K562 (cell line): ENCODE data around the gene CADPS2. TPM values are rescaled to one million over a fixed set of nuclear protein-coding genes. Genes with fewer than 3 reads are reported as not detected.

ENCODE experiments used
- ATAC-seq: fragments of 200-7000 bp; cut with Tn5 transposase; 3 replicates; pipeline ENCODE4 v1.9.1; 2020; ENCODE audit warnings: moderate library complexity
- BruUV-seq: library from RNA; stranded (reverse); fragments of 400-500 nt; replicated peaks from 2 replicates; lab custom pipeline; 2021; lab: Mats Ljungman, UMichigan
- CTCF ChIA-PET: fragments of 300-600 bp; formaldehyde crosslinking; extraction: SDS; loops from one replicate; lab custom pipeline; 2021; ENCODE audit warnings: low intra/inter-chr PET ratio; lab: Yijun Ruan, JAX
- POLR2A ChIA-PET: fragments of 300-600, 350-650 bp; sonication (Branson Sonifier 250); formaldehyde crosslinking; extraction: SDS; loops from one replicate; lab custom pipeline; 2021; ENCODE audit warnings: antibody characterized with exemption, inconsistent platforms; lab: Yijun Ruan, JAX
- DNase-seq, 4 experiments: peaks; one replicate each; pipeline versions ENCODE4 v3.0.0 to v3.0.0-alpha.2; 2011 to 2018; ENCODE audit warnings: low spot score in 3 of 4, mixed read lengths in 3 of 4; ENCODE audit errors: extremely low read depth in 1 of 4
- FAIRE-seq: peaks from 2 replicates; lab custom pipeline; 2011; peaks lifted over from hg19 to GRCh38; lab: Jason Lieb, UNC
- H2AFZ ChIP-seq: 2 replicates; pipeline ENCODE4 v1.6.0; 2011; ENCODE audit warnings: low read depth, low read length, control low read depth, inconsistent platforms
- H3K27ac ChIP-seq: fragments of 200-600 bp; 3 replicates; pipeline ENCODE4 v1.8.0; 2011; ENCODE audit warnings: low read depth, mild to moderate bottlenecking, control low read depth, inconsistent platforms, low read length, moderate library complexity, mixed read lengths; ENCODE audit errors: extremely low read depth
- H3K27me3 ChIP-seq, 2 experiments: fragments of 300-600 bp in 1 of 2; 2 replicates in 1 of 2; 3 replicates in 1 of 2; pipeline versions ENCODE4 v1.6.0 to v1.8.0; 2011; ENCODE audit warnings: inconsistent platforms in 2 of 2, low read length in 2 of 2, mild to moderate bottlenecking in 1 of 2, mixed read lengths in 1 of 2, moderate library complexity in 1 of 2; ENCODE audit not compliant: control insufficient read depth in 2 of 2, insufficient read depth in 2 of 2
- H3K36me3 ChIP-seq: fragments of 300-600 bp; 3 replicates; pipeline ENCODE4 v1.8.0; 2011; ENCODE audit warnings: mild to moderate bottlenecking, low read length, inconsistent platforms; ENCODE audit not compliant: control insufficient read depth, insufficient read depth
- H3K4me1 ChIP-seq, 2 experiments: fragments of 200-600 bp in 1 of 2; replicated peaks in 1 of 2; 2 replicates in 1 of 2; 3 replicates in 1 of 2; pipeline versions ENCODE4 v1.5.1 to v1.8.0; 2011; ENCODE audit warnings: inconsistent platforms in 2 of 2, low read length in 2 of 2, mild to moderate bottlenecking in 1 of 2, mixed read lengths in 1 of 2, moderate library complexity in 1 of 2; ENCODE audit not compliant: control insufficient read depth in 2 of 2, insufficient read depth in 2 of 2
- H3K4me2 ChIP-seq: 2 replicates; pipeline ENCODE4 v1.6.1; 2011; ENCODE audit warnings: low read length, control low read depth, inconsistent platforms, mixed read lengths; ENCODE audit not compliant: insufficient read depth
- H3K4me3 ChIP-seq: fragments of 200-600 bp; sonication (generic), shearing (Covaris generic); 2 replicates; pipeline ENCODE4 v1.5.1; 2016; ENCODE audit warnings: control low read depth, inconsistent platforms
- H3K79me2 ChIP-seq: fragments of 200-600 bp; 3 replicates; pipeline ENCODE4 v1.8.0; 2011; ENCODE audit warnings: low read length, inconsistent platforms; ENCODE audit not compliant: control insufficient read depth, insufficient read depth
- H3K9ac ChIP-seq, 2 experiments: 2 replicates each; pipeline versions ENCODE4 v1.6.0 to v1.6.1; 2011; ENCODE audit warnings: low read depth in 2 of 2, low read length in 2 of 2, control low read depth in 1 of 2, inconsistent platforms in 1 of 2, mild to moderate bottlenecking in 1 of 2, mixed read lengths in 1 of 2; ENCODE audit not compliant: insufficient read depth in 1 of 2
- H3K9me1 ChIP-seq: one replicate; pipeline ENCODE4 v1.6.0; 2011; ENCODE audit warnings: inconsistent platforms, mild to moderate bottlenecking, low read length, moderate library complexity; ENCODE audit not compliant: control insufficient read depth, insufficient read depth
- H3K9me3 ChIP-seq: replicated peaks from 2 replicates; pipeline ENCODE4 v1.5.1; 2011; ENCODE audit warnings: low read depth, low read length, inconsistent platforms; ENCODE audit not compliant: control insufficient read depth, insufficient read depth
- H4K20me1 ChIP-seq: replicated peaks from 2 replicates; pipeline ENCODE4 v1.6.1; 2011; ENCODE audit warnings: low read length, inconsistent platforms, mixed read lengths; ENCODE audit not compliant: control insufficient read depth, insufficient read depth
- BHLHE40 ChIP-seq: IDR thresholded peaks from 2 replicates; pipeline ENCODE4 v1.6.1; 2011; ENCODE audit warnings: low read length, improper control_type of control experiment
- CBFA2T3 ChIP-seq: fragments of 450-650 bp; IDR thresholded peaks from 2 replicates; pipeline ENCODE4 v1.6.1; 2017
- ELF1 ChIP-seq: fragments of 200-800 bp; sonication (Bioruptor generic); IDR thresholded peaks from 2 replicates; pipeline ENCODE4 v1.6.1; 2016; ENCODE audit warnings: missing genetic modification characterization, missing compliant biosample characterization
- IRF2 ChIP-seq: sonication (generic); formaldehyde crosslinking; IDR thresholded peaks from 2 replicates; pipeline ENCODE4 v1.8.1; 2022; ENCODE audit warnings: mild to moderate bottlenecking, missing genetic modification reagents
- KAT8 ChIP-seq: fragments of 450-650 bp; IDR thresholded peaks from 2 replicates; pipeline ENCODE4 v1.6.1; 2016; ENCODE audit warnings: low read depth, mild to moderate bottlenecking
- KDM1A ChIP-seq, 2 experiments: fragments of 450-650 bp; IDR thresholded peaks; 2 replicates each; pipeline ENCODE4 v1.6.1; 2016; ENCODE audit warnings: mild to moderate bottlenecking in 2 of 2
- MXI1 ChIP-seq: IDR thresholded peaks from 2 replicates; pipeline ENCODE4 v1.6.1; 2011; ENCODE audit warnings: low read depth, mild to moderate bottlenecking, improper control_type of control experiment, low read length
- PREB ChIP-seq: sonication (generic); formaldehyde crosslinking; IDR thresholded peaks from 2 replicates; pipeline ENCODE4 v1.8.1; 2023; ENCODE audit warnings: mild to moderate bottlenecking, missing genetic modification reagents
- PRMT5 ChIP-seq: sonication (generic); formaldehyde crosslinking; IDR thresholded peaks from 2 replicates; pipeline ENCODE4 v1.5.0; 2020; ENCODE audit warnings: missing genetic modification reagents
- RREB1 ChIP-seq: fragments of 250-450 bp; sonication (Bioruptor Pico); IDR thresholded peaks from 2 replicates; pipeline ENCODE4 v1.4.0; 2020
- ZNF41 ChIP-seq: fragments of 250-450 bp; sonication (Bioruptor Pico); conservative IDR thresholded peaks from 2 replicates; pipeline ENCODE4 v1.4.0; 2020; ENCODE audit warnings: mild to moderate bottlenecking
- WGBS: fragments of 100-300 bp; shearing (Covaris generic); methylation state at CpG from one replicate; pipeline ENCODE4 v1.1.6; 2016; ENCODE audit warnings: low coverage, mixed read lengths; ENCODE audit not compliant: insufficient coverage; ENCODE audit errors: missing lambda C conversion rate; 5-methylcytosine and 5-hydroxymethylcytosine counted together
- in situ Hi-C: fragments of 300-500 bp; cut with MboI; formaldehyde crosslinking; loops from 4 replicates; pipeline ENCODE4 v1.15.0; 2018; ENCODE audit warnings: inconsistent platforms, mixed read lengths
- intact Hi-C: fragments of 100-400 bp; cut with micrococcal nuclease; formaldehyde crosslinking; loops from 2 replicates; pipeline ENCODE4 v1.14.2; 2022
- polyA plus RNA-seq, 8 experiments: library from polyadenylated mRNA; depleted of rRNA in 4 of 8; stranded (reverse) in 5 of 8; unstranded in 3 of 8; fragments of >200 nt; fragmentation: Nextera tagmentation in 2 of 8; fragmentation: Illumina TruSeq in 1 of 8; extraction: Ambion mirVana in 2 of 8; extraction: Trizol in 1 of 8; gene quantifications; 2 replicates each; pipeline versions ENCODE4 v1.2.1 to v1.2.3, GENCODE V29; 2011 to 2014; ENCODE audit warnings: inconsistent platforms in 1 of 8, missing spikeins in 1 of 8
- total RNA-seq, 7 experiments: library from RNA; depleted of rRNA in 6 of 7; stranded (reverse); fragments of >200 nt in 6 of 7; fragmentation: Illumina TruSeq in 2 of 7; extraction: Trizol in 2 of 7; gene quantifications; 2 replicates each; pipeline versions ENCODE4 v1.2.1 to v1.2.3, GENCODE V29; 2011 to 2021; ENCODE audit warnings: low replicate concordance in 1 of 7
- TF ChIP-seq, protein P1 (sequence below), 2 experiments: fragments of 450-650 bp; IDR thresholded peaks; 2 replicates each; pipeline ENCODE4 v1.6.1; 2018; ENCODE audit warnings: mild to moderate bottlenecking in 2 of 2, low read depth in 1 of 2; ENCODE audit not compliant: partially characterized antibody in 2 of 2

CADPS2 gene
- total and polyA plus RNA-seq, 9 of the 15 experiments (the other 6 are each of a cell fraction or from before 2014, with no cell fraction given): 0.03 to 0.14 (median 0.04) TPM; not detected in 1

DNA sequence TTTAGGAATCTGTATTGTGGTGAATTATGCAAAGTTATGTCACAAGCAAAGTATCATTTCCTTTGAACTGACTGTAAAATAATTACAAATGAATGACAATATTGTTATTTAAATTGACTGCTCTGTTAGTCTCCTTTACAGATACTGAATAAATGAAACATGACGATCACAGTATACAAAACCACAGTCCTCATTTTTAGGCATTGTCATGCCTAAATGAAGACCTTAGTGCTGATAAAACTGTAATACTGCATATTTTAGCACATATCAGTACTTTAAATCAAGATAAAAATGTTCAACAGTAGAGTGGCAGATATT lies 542.0 kb downstream of the CADPS2 start:
- no TSS peak for BruUV-seq
- Histone ChIP-seq H4K20me1 (no peaks in the 10 kb centered on the region), H3K27ac (no peak overlapping the region), H3K4me3 (no peak overlapping the region), H3K9me1 (no peaks in the 10 kb centered on the region), H2AFZ (no peak overlapping the region), H3K9ac (no peak overlapping the region), H3K36me3 (no peaks in the 10 kb centered on the region), H3K4me1 (no peaks in the 10 kb centered on the region), H3K4me2 (no peak overlapping the region), H3K79me2 (no peaks in the 10 kb centered on the region), H3K27me3 (no peaks in the 10 kb centered on the region), H3K9me3 (no peaks in the 10 kb centered on the region)
- intact Hi-C loops: no loop called here
- in situ Hi-C loops: no loop called here
- FAIRE-seq (no peak), DNase-seq (no peak), ATAC-seq (no peak)
- 0% methylated on average over 1 of the region's 1 CpG for WGBS
- ChIA-PET CTCF (no interaction called here), POLR2A (no interaction called here)
- no peak for TF ChIP-seq MXI1
- TF ChIP-seq CBFA2T3: no peak
- TF ChIP-seq ELF1 (tag): no peak
- no peak for TF ChIP-seq RREB1 (CRISPR knock-in tag)
- TF ChIP-seq KAT8: no peak
- TF ChIP-seq PREB (CRISPR knock-in tag): no peak
- TF ChIP-seq, protein P1, sequence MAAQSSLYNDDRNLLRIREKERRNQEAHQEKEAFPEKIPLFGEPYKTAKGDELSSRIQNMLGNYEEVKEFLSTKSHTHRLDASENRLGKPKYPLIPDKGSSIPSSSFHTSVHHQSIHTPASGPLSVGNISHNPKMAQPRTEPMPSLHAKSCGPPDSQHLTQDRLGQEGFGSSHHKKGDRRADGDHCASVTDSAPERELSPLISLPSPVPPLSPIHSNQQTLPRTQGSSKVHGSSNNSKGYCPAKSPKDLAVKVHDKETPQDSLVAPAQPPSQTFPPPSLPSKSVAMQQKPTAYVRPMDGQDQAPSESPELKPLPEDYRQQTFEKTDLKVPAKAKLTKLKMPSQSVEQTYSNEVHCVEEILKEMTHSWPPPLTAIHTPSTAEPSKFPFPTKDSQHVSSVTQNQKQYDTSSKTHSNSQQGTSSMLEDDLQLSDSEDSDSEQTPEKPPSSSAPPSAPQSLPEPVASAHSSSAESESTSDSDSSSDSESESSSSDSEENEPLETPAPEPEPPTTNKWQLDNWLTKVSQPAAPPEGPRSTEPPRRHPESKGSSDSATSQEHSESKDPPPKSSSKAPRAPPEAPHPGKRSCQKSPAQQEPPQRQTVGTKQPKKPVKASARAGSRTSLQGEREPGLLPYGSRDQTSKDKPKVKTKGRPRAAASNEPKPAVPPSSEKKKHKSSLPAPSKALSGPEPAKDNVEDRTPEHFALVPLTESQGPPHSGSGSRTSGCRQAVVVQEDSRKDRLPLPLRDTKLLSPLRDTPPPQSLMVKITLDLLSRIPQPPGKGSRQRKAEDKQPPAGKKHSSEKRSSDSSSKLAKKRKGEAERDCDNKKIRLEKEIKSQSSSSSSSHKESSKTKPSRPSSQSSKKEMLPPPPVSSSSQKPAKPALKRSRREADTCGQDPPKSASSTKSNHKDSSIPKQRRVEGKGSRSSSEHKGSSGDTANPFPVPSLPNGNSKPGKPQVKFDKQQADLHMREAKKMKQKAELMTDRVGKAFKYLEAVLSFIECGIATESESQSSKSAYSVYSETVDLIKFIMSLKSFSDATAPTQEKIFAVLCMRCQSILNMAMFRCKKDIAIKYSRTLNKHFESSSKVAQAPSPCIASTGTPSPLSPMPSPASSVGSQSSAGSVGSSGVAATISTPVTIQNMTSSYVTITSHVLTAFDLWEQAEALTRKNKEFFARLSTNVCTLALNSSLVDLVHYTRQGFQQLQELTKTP (IDR thresholded peaks at IDR 0.05; ENCODE audit: low read depth in 1 of 2, partially characterized antibody in 2 of 2): no peak
- no peak for TF ChIP-seq PRMT5 (CRISPR knock-in tag)
- TF ChIP-seq IRF2 (CRISPR knock-in tag): no peak
- no peak for TF ChIP-seq BHLHE40
- no peak for TF ChIP-seq KDM1A (IDR thresholded peaks at IDR 0.05)
- no peak for TF ChIP-seq ZNF41
